ENCODE results near the gene SPATA32. TPM values are rescaled to one million over a fixed set of nuclear protein-coding genes. Genes with fewer than 3 reads are reported as not detected.

The SPATA32 gene
- total RNA-seq, 6 experiments from 2014 or later, result not detected

DNA sequence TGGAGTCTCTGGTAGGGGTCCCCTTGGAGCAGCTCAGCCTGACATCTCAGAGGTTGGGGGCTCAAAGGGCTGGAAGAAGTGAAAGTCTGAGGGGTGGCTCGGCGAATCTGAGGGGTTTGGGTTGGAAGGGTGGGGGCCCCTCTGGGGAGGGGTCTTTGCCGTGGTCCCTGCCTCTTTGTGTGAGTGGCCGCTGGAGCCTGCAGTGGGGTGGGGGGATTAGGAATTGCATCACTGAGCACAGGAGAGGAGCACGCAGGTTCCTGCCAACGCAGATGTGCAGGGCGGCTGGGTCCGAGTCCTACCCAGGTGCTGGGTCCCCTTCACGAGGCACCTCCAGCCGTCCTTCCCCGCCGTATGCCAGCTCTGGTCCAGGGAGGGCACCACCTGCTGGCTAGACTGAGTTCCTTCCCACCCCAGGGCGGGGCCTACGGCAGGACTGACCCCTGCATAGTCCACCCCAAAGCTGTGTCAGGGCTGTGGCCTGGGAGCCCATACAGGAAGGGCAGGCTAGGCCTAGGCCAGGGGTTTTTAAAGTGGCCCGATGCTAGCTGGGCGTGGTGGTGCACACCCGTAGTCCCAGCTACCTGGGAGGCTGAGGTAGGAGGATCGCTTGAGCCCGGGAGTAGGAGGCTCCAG is 30.3 kb downstream of the SPATA32 start:
- no peak overlapping the region for H3K27ac ChIP-seq
- no peak overlapping the region for H3K4me3 ChIP-seq
- DNase-seq, result peak in 1 of 3 donors; percentile 58
- intact Hi-C loops (cut with DNase I), result no loop called here
- WGBS (ENCODE audit: insufficient coverage, low coverage, low lambda C conversion rate, missing lambda C conversion rate), result 60% methylated on average over 6 of the region's 19 CpGs
- no peaks in the 10 kb centered on the region for H3K4me1 ChIP-seq
- H3K9me3 ChIP-seq, result no peaks in the 10 kb centered on the region
- H3K27me3 ChIP-seq, result no peaks in the 10 kb centered on the region
- ATAC-seq, result peak in 3 of 4 donors; percentile 4 to 28 (median 20)
- TF ChIP-seq, protein P1, sequence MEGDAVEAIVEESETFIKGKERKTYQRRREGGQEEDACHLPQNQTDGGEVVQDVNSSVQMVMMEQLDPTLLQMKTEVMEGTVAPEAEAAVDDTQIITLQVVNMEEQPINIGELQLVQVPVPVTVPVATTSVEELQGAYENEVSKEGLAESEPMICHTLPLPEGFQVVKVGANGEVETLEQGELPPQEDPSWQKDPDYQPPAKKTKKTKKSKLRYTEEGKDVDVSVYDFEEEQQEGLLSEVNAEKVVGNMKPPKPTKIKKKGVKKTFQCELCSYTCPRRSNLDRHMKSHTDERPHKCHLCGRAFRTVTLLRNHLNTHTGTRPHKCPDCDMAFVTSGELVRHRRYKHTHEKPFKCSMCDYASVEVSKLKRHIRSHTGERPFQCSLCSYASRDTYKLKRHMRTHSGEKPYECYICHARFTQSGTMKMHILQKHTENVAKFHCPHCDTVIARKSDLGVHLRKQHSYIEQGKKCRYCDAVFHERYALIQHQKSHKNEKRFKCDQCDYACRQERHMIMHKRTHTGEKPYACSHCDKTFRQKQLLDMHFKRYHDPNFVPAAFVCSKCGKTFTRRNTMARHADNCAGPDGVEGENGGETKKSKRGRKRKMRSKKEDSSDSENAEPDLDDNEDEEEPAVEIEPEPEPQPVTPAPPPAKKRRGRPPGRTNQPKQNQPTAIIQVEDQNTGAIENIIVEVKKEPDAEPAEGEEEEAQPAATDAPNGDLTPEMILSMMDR (IDR thresholded peaks at IDR 0.05), result peak in 3 of 4 donors; percentile 28 to 31 (median 28)
- no peak for TF ChIP-seq POLR2A (IDR thresholded peaks at IDR 0.05)
- no peaks in the 10 kb centered on the region for H3K36me3 ChIP-seq

DNA sequence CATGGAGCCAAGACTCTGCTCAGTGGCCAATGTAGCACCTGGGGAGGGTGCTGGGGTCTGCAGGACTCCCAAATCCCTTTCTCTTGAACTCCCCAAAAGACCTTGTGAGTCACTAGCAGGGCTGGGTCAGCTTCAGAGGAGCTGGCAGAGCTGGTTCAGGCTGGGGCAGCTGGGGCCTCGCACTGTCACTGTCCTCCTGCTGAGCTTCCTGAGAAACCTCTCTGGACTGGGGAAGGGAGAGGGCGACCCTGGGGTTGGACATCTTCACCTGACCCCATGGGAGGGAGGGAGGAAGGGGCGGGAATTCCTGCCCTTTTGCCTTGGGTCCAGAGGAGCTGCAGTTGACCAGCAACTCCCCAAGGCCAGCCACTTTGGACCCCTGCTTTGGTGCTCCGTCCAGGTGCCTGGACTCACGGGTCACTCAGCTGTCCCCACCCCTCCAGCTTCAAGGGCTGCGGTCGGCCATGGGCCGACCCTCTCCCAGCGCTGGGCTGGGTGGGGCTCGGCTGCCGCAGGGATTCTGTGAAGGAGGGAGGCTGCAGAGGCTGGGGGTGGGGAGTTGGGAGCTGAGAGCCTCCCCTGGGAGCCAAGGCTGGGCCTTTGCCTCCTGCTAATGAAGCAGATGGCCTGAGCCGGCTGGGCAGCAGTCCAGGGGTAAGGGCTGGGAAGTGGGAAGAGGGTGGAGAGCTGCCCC is 31.0 kb downstream of the SPATA32 start:
- Histone ChIP-seq H3K4me3 (no peak overlapping the region), H3K9me3 (no peaks in the 10 kb centered on the region), H3K27ac (no peak overlapping the region), H3K27me3 (no peaks in the 10 kb centered on the region), H3K36me3 (no peaks in the 10 kb centered on the region), H3K4me1 (no peaks in the 10 kb centered on the region)
- TF ChIP-seq POLR2A (IDR thresholded peaks at IDR 0.05), result no peak
- TF ChIP-seq, protein P1 (IDR thresholded peaks at IDR 0.05), result no peak
- DNase-seq (no peak), ATAC-seq (no peak)
- no CpG with 5 or more reads among the region's 12 CpGs for WGBS (ENCODE audit: insufficient coverage, low coverage, low lambda C conversion rate, missing lambda C conversion rate)
- intact Hi-C loops (cut with DNase I), result no loop called here

DNA sequence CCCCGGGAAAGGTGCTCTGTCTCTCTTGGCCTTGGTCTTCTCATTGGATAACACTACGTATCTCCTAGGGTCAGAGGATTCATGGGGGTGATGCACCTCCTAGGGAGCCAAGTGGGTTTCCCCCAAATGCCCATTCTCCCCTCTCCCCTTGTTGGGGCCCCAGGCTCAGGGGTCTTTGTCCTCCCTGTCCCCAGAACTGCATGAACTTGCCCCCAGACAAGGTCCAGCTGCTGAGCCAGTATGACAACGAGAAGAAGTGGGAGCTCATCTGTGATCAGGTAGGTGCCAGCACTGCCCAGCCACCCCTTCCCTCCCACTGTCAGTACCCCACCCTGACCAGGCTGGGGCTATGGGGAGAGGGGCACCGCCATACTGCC is 31.5 kb downstream of the SPATA32 start:
- intact Hi-C loops (cut with DNase I), result no loop called here
- WGBS (ENCODE audit: insufficient coverage, low coverage, low lambda C conversion rate, missing lambda C conversion rate), result no CpG with 5 or more reads among the region's 4 CpGs
- Histone ChIP-seq H3K4me1 (no peaks in the 10 kb centered on the region), H3K4me3 (no peak overlapping the region), H3K9me3 (no peaks in the 10 kb centered on the region), H3K36me3 (no peaks in the 10 kb centered on the region), H3K27ac (no peak overlapping the region), H3K27me3 (no peaks in the 10 kb centered on the region)
- TF ChIP-seq, protein P1 (IDR thresholded peaks at IDR 0.05), result no peak
- no peak for TF ChIP-seq POLR2A (IDR thresholded peaks at IDR 0.05)
- ATAC-seq, result no peak
- DNase-seq, result no peak

DNA sequence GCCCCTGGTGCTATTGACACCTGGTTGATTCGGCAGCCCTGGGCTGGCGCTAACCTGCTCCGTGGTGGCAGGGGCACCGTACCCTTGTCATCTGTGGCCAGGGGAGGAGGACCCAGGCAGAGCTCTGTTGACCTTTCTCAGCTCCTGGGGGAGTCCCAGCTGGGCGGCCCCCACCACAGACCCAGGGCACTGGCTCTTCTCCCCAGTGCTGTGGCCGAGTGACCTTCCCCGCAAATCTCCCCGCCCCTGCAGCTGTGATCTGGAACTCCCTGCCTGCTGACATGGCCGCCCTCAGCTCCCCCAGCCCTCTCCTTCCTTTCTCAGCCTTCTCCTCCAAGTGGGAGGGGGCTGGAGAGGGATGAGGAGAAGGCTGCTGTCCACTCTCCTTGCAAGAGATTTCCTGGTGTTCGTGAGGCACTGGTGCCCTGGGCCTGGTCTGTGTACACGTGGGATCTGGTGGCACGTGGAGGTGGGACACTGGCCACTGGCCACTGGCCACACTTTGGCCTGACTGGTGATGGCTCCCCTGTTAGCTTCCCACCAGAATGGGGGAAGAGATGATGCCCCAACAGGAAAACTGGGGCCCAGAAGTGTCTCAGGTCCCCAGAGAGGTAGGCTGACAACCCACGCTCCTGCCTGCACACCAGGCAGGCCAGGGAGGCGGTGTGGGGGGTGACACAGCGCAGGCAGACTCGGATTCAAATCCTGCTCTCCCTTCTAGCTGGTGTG is 32.0 kb downstream of the SPATA32 start:
- no peak for ATAC-seq
- TF ChIP-seq, protein P1 (IDR thresholded peaks at IDR 0.05), result no peak
- no peak for TF ChIP-seq POLR2A (IDR thresholded peaks at IDR 0.05)
- H3K27me3 ChIP-seq, result no peaks in the 10 kb centered on the region
- H3K36me3 ChIP-seq, result no peaks in the 10 kb centered on the region
- intact Hi-C loops (cut with DNase I), result loop anchor here in 1 of 2 donors (10.0 kb wide), 1 partner anchor 155 kb away; no protein-coding TSS in a partner anchor
- DNase-seq, result no peak
- H3K4me3 ChIP-seq, result no peak overlapping the region
- H3K9me3 ChIP-seq, result no peaks in the 10 kb centered on the region
- no peaks in the 10 kb centered on the region for H3K4me1 ChIP-seq
- peak overlapping the region in 2 of 3 donors; percentile 67 to 77 for H3K27ac ChIP-seq
- WGBS (ENCODE audit: insufficient coverage, low coverage, low lambda C conversion rate, missing lambda C conversion rate), result no CpG with 5 or more reads among the region's 16 CpGs
